Left ventricle myocardium inferior (tissue), 1 donor: ENCODE results near the gene RBP5. TPM values are rescaled to one million over a fixed set of nuclear protein-coding genes. Genes with fewer than 3 reads are reported as not detected.

Experiments used
- DNase-seq: peaks from one replicate; pipeline ENCODE4 v3.0.0-alpha.2; 2020
- H3K27ac ChIP-seq: fragments of 200-600 bp; replicated peaks from 2 replicates; pipeline ENCODE4 v1.8.0; 2021
- H3K27me3 ChIP-seq: fragments of 200-600 bp; 2 replicates; pipeline ENCODE4 v1.8.0; 2021; ENCODE audit warnings: low read depth
- H3K36me3 ChIP-seq: fragments of 200-600 bp; 2 replicates; pipeline ENCODE4 v1.8.0; 2021
- H3K4me1 ChIP-seq: fragments of 200-600 bp; 2 replicates; pipeline ENCODE4 v1.8.0; 2021
- H3K4me3 ChIP-seq: fragments of 200-600 bp; 2 replicates; pipeline ENCODE4 v1.8.0; 2021; ENCODE audit warnings: mild to moderate bottlenecking, moderate library complexity
- H3K9me3 ChIP-seq: fragments of 200-600 bp; replicated peaks from 2 replicates; pipeline ENCODE4 v1.8.0; 2021
- CTCF ChIP-seq: fragments of 200-600 bp; IDR thresholded peaks from 2 replicates; pipeline ENCODE4 v1.8.0; 2021; ENCODE audit warnings: antibody characterized with exemption, mild to moderate bottlenecking, borderline replicate concordance
- intact Hi-C: fragments of 100-400 bp; cut with micrococcal nuclease; formaldehyde crosslinking; loops from one replicate; pipeline ENCODE4 v1.11.0; 2022
- total RNA-seq: library from RNA; stranded (reverse); fragmentation: NEBNext Ultra II Directional; extraction: Animal tissue kit (Norgen Biotek cat#: 25700); gene quantifications from one replicate; pipeline ENCODE4 v1.2.1, GENCODE V29; 2021
- donor health status: DM: no; HTN: yes; CAD: no; lungs with severe emphysema.

RBP5 gene
- total RNA-seq, 1 donor from 2014 or later: 0.47 TPM

GRCh38 chr12:7136676-7137075, 8.0 kb upstream of the RBP5 start:
- TF ChIP-seq CTCF: no peak
- H3K9me3 ChIP-seq: no peaks in the 10 kb centered on the region
- H3K27ac ChIP-seq: no peak overlapping the region
- no peaks in the 10 kb centered on the region for H3K4me1 ChIP-seq
- no peaks in the 10 kb centered on the region for H3K27me3 ChIP-seq
- DNase-seq: no peak
- peaks cover 20% of the 10 kb centered on the region for H3K36me3 ChIP-seq
- intact Hi-C loops: no loop called here
- no peak overlapping the region for H3K4me3 ChIP-seq

GRCh38 chr12:7136071-7136470, 7.4 kb upstream of the RBP5 start:
- DNase-seq: no peak
- Histone ChIP-seq H3K27ac (no peak overlapping the region), H3K9me3 (no peaks in the 10 kb centered on the region), H3K36me3 (peaks cover 20% of the 10 kb centered on the region), H3K27me3 (no peaks in the 10 kb centered on the region), H3K4me3 (no peak overlapping the region), H3K4me1 (peaks cover 5% of the 10 kb centered on the region)
- intact Hi-C loops: no loop called here
- no peak for TF ChIP-seq CTCF

- Histone ChIP-seq H3K4me3 (no peak overlapping the region), H3K36me3 (peaks cover 20% of the 10 kb centered on the region), H3K27ac (no peak overlapping the region), H3K27me3 (no peaks in the 10 kb centered on the region), H3K4me1 (peaks cover 18% of the 10 kb centered on the region), H3K9me3 (no peaks in the 10 kb centered on the region)
- no peak for TF ChIP-seq CTCF
- no peak for DNase-seq
- intact Hi-C loops: no loop called here
Measured at GRCh38 chr12:7134396-7135166, 5.9 kb upstream of the RBP5 start.

- Histone ChIP-seq H3K27ac (no peak overlapping the region), H3K27me3 (peaks cover 19% of the 10 kb centered on the region), H3K36me3 (peaks cover 13% of the 10 kb centered on the region), H3K9me3 (no peaks in the 10 kb centered on the region), H3K4me3 (peak overlapping the region; percentile 76), H3K4me1 (peaks cover 32% of the 10 kb centered on the region)
- DNase-seq: no peak
- intact Hi-C loops: no loop called here
- no peak for TF ChIP-seq CTCF
Measured at GRCh38 chr12:7131502-7131866, 2.8 kb upstream of the RBP5 start.

GRCh38 chr12:7130701-7131501, 2.2 kb upstream of the RBP5 start:
- peak; percentile 33 for DNase-seq

More at GRCh38 chr12:7130701-7131501, 2.2 kb upstream of the RBP5 start:
- TF ChIP-seq CTCF: no peak
- intact Hi-C loops: no loop called here
- Histone ChIP-seq H3K9me3 (no peaks in the 10 kb centered on the region), H3K27ac (peak overlapping the region; percentile 63), H3K27me3 (peaks cover 19% of the 10 kb centered on the region), H3K36me3 (peaks cover 7% of the 10 kb centered on the region), H3K4me1 (peaks cover 32% of the 10 kb centered on the region), H3K4me3 (peak overlapping the region; percentile 76)
